GM15510 (cell line): ENCODE results near the gene PTPN22.

Experiments
- POLR2A ChIP-seq: IDR thresholded peaks from 3 replicates; pipeline ENCODE4 v1.6.1; 2011; ENCODE audit warnings: borderline replicate concordance; ENCODE audit not compliant: insufficient read length; ENCODE audit errors: extremely low read depth

The PTPN22 gene

GRCh38 chr1:113872219-113872935 lies 865 bp upstream of the PTPN22 start:
- TF ChIP-seq POLR2A, result no peak

- no peak for TF ChIP-seq POLR2A
These were observed 734 bp downstream of the PTPN22 start for GRCh38 chr1:113870778-113871177.

GRCh38 chr1:113868387-113869083 lies 3.0 kb downstream of the PTPN22 start:
- no peak for TF ChIP-seq POLR2A

GRCh38 chr1:113861641-113862040 lies 9.9 kb downstream of the PTPN22 start:
- no peak for TF ChIP-seq POLR2A

GRCh38 chr1:113860891-113861290 lies 10.6 kb downstream of the PTPN22 start:
- no peak for TF ChIP-seq POLR2A

- TF ChIP-seq POLR2A, result no peak
These were observed 11.9 kb downstream of the PTPN22 start for GRCh38 chr1:113859478-113860175.

- TF ChIP-seq POLR2A, result no peak
These were observed 12.5 kb downstream of the PTPN22 start for GRCh38 chr1:113858982-113859381.

GRCh38 chr1:113858418-113858817 lies 13.1 kb downstream of the PTPN22 start:
- TF ChIP-seq POLR2A, result no peak

- TF ChIP-seq POLR2A, result no peak
These were observed 13.7 kb downstream of the PTPN22 start for GRCh38 chr1:113857776-113858175.

GRCh38 chr1:113856401-113856790 lies 15.1 kb downstream of the PTPN22 start:
- no peak for TF ChIP-seq POLR2A

- TF ChIP-seq POLR2A, result no peak
These were observed 15.7 kb downstream of the PTPN22 start for GRCh38 chr1:113855630-113856400.

- no peak for TF ChIP-seq POLR2A
These were observed 17.3 kb downstream of the PTPN22 start for GRCh38 chr1:113854234-113854633.

GRCh38 chr1:113850127-113850796 lies 21.2 kb downstream of the PTPN22 start:
- TF ChIP-seq POLR2A, result no peak

- TF ChIP-seq POLR2A, result no peak
These were observed 22.4 kb downstream of the PTPN22 start for GRCh38 chr1:113849072-113849471.
